ENCODE measurements around the gene GAS7. TPM values are rescaled to one million over a fixed set of nuclear protein-coding genes. Genes with fewer than 3 reads are reported as not detected.

The GAS7 gene
- total and polyA plus RNA-seq, 10 of the 15 experiments (the other 5 are each of a cell fraction or from before 2014, with no cell fraction given), result 2.3 to 53.4 (median 24.0) TPM

- TF ChIP-seq MAX (IDR thresholded peaks at IDR 0.05; ENCODE audit: low read depth, low read length) (0 out of 2 replicates have a peak, but pooled peaks have one; percentile 28), PRDM15 (CRISPR knock-in tag; IDR thresholded peaks at IDR 0.05) (no peak), FOS (IDR thresholded peaks at IDR 0.05; ENCODE audit: borderline replicate concordance, extremely low read depth, insufficient read length) (no peak), CREM (IDR thresholded peaks at IDR 0.05; ENCODE audit: low read depth) (no peak), ETV6 (conservative IDR thresholded peaks at IDR 0.05 in 1 of 2, IDR thresholded peaks at IDR 0.05 in 1 of 2; ENCODE audit: borderline replicate concordance in 1 of 2, low read depth in 1 of 2) (peak in 1 of 2 experiments; percentile 52; a peak in 1 of 4 replicates), ESRRA (IDR thresholded peaks at IDR 0.05; ENCODE audit: low read length) (no peak), JUNB (IDR thresholded peaks at IDR 0.05) (no peak; the same call in 1 of the 2 replicates), ZBED1 (IDR thresholded peaks at IDR 0.05; ENCODE audit: borderline replicate concordance) (no peak), TBL1XR1 (IDR thresholded peaks at IDR 0.05; ENCODE audit: low read depth, low read length) (no peak), MTA2 (IDR thresholded peaks at IDR 0.05; ENCODE audit: low read depth) (no peak), ZBTB4 (CRISPR knock-in tag; IDR thresholded peaks at IDR 0.05) (no peak), YY1 (IDR thresholded peaks at IDR 0.05; ENCODE audit: low read depth, low read length) (no peak), E2F4 (IDR thresholded peaks at IDR 0.05; ENCODE audit: low read depth, low read length) (no peak), BHLHE40 (IDR thresholded peaks at IDR 0.05; ENCODE audit: borderline replicate concordance in 1 of 2, low read depth in 2 of 2, low read length in 1 of 2) (peak; percentile 75 to 86), STAT3 (IDR thresholded peaks at IDR 0.05; ENCODE audit: low read depth, low read length) (no peak), NFYA (IDR thresholded peaks at IDR 0.05; ENCODE audit: borderline replicate concordance, low read depth, low read length) (no peak), PAX8 (IDR thresholded peaks at IDR 0.05) (no peak), PML (IDR thresholded peaks at IDR 0.05; ENCODE audit: low read length) (no peak), MLLT1 (IDR thresholded peaks at IDR 0.05) (peak; percentile 88), HCFC1 (IDR thresholded peaks at IDR 0.05; ENCODE audit: low read length) (no peak), NR2F1 (conservative IDR thresholded peaks at IDR 0.05) (no peak)
Observed at GRCh38 chr17:10151667-10152496, 46.5 kb downstream of the GAS7 start (continued).
